Measurements from ENCODE around the gene G3BP2. TPM values are rescaled to one million over a fixed set of nuclear protein-coding genes. Genes with fewer than 3 reads are reported as not detected.
"Not testable (repeated sequence)": the region's sequence is repeated elsewhere in the genome, so short reads cannot be mapped to it uniquely, and the experiment has no call there.

Gene G3BP2
- total and polyA plus RNA-seq, 2 experiments from 2014 or later = 181 to 210 TPM

- peak; percentile 38 to 73 for DNase-seq (ENCODE audit: low read depth in 1 of 2, low spot score in 1 of 2)
- peak overlapping the region; percentile 95 for H3K4me3 ChIP-seq
- H3K27ac ChIP-seq = peak overlapping the region; percentile 97
- peaks cover 31% of the 10 kb centered on the region for H3K4me1 ChIP-seq (ENCODE audit: low read depth)
- H3K27me3 ChIP-seq = no peaks in the 10 kb centered on the region
- no peaks in the 10 kb centered on the region for H3K36me3 ChIP-seq
- H3K9me3 ChIP-seq (ENCODE audit: low read depth) = no peaks in the 10 kb centered on the region
- TF ChIP-seq CTCF (IDR thresholded peaks at IDR 0.05; ENCODE audit: low read depth, low read length) = no peak
Measured at GRCh38 chr4:75673959-75674328, 733 bp upstream of the G3BP2 start.

- TF ChIP-seq CTCF (IDR thresholded peaks at IDR 0.05; ENCODE audit: low read depth, low read length) = no peak
- Histone ChIP-seq H3K27ac (peak overlapping the region; percentile 97), H3K9me3 (ENCODE audit: low read depth) (no peaks in the 10 kb centered on the region), H3K27me3 (no peaks in the 10 kb centered on the region), H3K4me1 (ENCODE audit: low read depth) (peaks cover 45% of the 10 kb centered on the region), H3K36me3 (no peaks in the 10 kb centered on the region), H3K4me3 (peak overlapping the region; percentile 95)
- DNase-seq (ENCODE audit: low read depth in 1 of 2, low spot score in 1 of 2) = peak; percentile 61 to 67
Measured at GRCh38 chr4:75672461-75673026, 667 bp downstream of the G3BP2 start.

- Histone ChIP-seq H3K27ac (peak overlapping the region; percentile 97), H3K4me3 (peak overlapping the region; percentile 95), H3K4me1 (ENCODE audit: low read depth) (peaks cover 50% of the 10 kb centered on the region), H3K27me3 (no peaks in the 10 kb centered on the region), H3K36me3 (no peaks in the 10 kb centered on the region), H3K9me3 (ENCODE audit: low read depth) (no peaks in the 10 kb centered on the region)
- DNase-seq (ENCODE audit: low read depth in 1 of 2, low spot score in 1 of 2) = peak in 1 of 2 donors; percentile 7
- TF ChIP-seq CTCF (IDR thresholded peaks at IDR 0.05; ENCODE audit: low read depth, low read length) = no peak
Measured at GRCh38 chr4:75671802-75672421, 1.3 kb downstream of the G3BP2 start.

- no peak for DNase-seq (ENCODE audit: low read depth in 1 of 2, low spot score in 1 of 2)
- Histone ChIP-seq H3K36me3 (no peaks in the 10 kb centered on the region), H3K9me3 (ENCODE audit: low read depth) (no peaks in the 10 kb centered on the region), H3K27ac (peak overlapping the region; percentile 18), H3K4me3 (peak overlapping the region; percentile 5), H3K27me3 (no peaks in the 10 kb centered on the region), H3K4me1 (ENCODE audit: low read depth) (peaks cover 43% of the 10 kb centered on the region)
- TF ChIP-seq CTCF (IDR thresholded peaks at IDR 0.05; ENCODE audit: low read depth, low read length) = no peak
Measured at GRCh38 chr4:75668596-75668995, 4.6 kb downstream of the G3BP2 start.

- not testable (repeated sequence) for H3K27me3 ChIP-seq; DNase-seq (ENCODE audit: low read depth in 1 of 2, low spot score in 1 of 2); H3K36me3 ChIP-seq; H3K4me3 ChIP-seq; H3K9me3 ChIP-seq (ENCODE audit: low read depth)
- Histone ChIP-seq H3K4me1 (ENCODE audit: low read depth) (peaks cover 43% of the 10 kb centered on the region), H3K27ac (peak overlapping the region; percentile 61)
Measured at GRCh38 chr4:75667636-75668035, 5.6 kb downstream of the G3BP2 start.

GRCh38 chr4:75666299-75666698 lies 6.9 kb downstream of the G3BP2 start:
- Histone ChIP-seq H3K4me1 (ENCODE audit: low read depth) (peaks cover 48% of the 10 kb centered on the region), H3K36me3 (no peaks in the 10 kb centered on the region), H3K27ac (no peak overlapping the region), H3K4me3 (no peak overlapping the region), H3K9me3 (ENCODE audit: low read depth) (no peaks in the 10 kb centered on the region), H3K27me3 (no peaks in the 10 kb centered on the region)
- TF ChIP-seq CTCF (IDR thresholded peaks at IDR 0.05; ENCODE audit: low read depth, low read length) = no peak
- DNase-seq (ENCODE audit: low read depth in 1 of 2, low spot score in 1 of 2) = no peak

- not testable (repeated sequence) for H3K4me3 ChIP-seq; H3K9me3 ChIP-seq (ENCODE audit: low read depth); H3K36me3 ChIP-seq; H3K27ac ChIP-seq; DNase-seq (ENCODE audit: low read depth in 1 of 2, low spot score in 1 of 2); H3K27me3 ChIP-seq
- H3K4me1 ChIP-seq (ENCODE audit: low read depth) = peaks cover 45% of the 10 kb centered on the region
Measured at GRCh38 chr4:75664604-75665003, 8.6 kb downstream of the G3BP2 start.
